Measurements from ENCODE around the gene POLN. TPM values are rescaled to one million over a fixed set of nuclear protein-coding genes. Genes with fewer than 3 reads are reported as not detected.

The POLN gene
- total RNA-seq, 1 donor from 2014 or later = 0.21 TPM

DNA sequence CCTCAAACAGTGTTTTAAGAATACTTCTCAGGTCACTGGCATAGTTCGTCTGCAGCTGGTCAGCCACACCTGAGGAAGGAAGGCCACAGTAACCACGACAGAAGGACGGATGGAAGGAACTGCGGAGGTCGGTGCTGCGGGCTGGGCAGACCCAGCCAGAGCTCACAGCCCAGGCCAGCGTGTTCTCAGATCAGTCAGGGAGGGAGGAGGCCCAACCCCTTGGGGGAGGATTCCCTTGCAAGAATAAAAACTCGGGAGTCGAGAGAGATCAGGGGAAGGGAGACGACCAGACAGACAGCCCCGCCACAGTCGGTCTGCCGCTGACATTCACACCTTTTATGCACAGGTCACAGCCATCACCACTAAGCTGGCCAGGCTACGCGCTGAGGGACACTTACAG is 31.3 kb upstream of the POLN start:
- DNase-seq (ENCODE audit: low spot score in 2 of 2) = no peak
- intact Hi-C loops (cut with DNase I) = no loop called here
- no peaks in the 10 kb centered on the region for H3K4me1 ChIP-seq

GRCh38 chr4:2272828-2273120 is 30.9 kb upstream of the POLN start:
- H3K27me3 ChIP-seq = no peaks in the 10 kb centered on the region
- H3K9me3 ChIP-seq = no peaks in the 10 kb centered on the region
- no peak for DNase-seq (ENCODE audit: low spot score in 2 of 2)
- H3K4me3 ChIP-seq = no peak overlapping the region
- H3K4me1 ChIP-seq = no peaks in the 10 kb centered on the region
- TF ChIP-seq, protein P1, sequence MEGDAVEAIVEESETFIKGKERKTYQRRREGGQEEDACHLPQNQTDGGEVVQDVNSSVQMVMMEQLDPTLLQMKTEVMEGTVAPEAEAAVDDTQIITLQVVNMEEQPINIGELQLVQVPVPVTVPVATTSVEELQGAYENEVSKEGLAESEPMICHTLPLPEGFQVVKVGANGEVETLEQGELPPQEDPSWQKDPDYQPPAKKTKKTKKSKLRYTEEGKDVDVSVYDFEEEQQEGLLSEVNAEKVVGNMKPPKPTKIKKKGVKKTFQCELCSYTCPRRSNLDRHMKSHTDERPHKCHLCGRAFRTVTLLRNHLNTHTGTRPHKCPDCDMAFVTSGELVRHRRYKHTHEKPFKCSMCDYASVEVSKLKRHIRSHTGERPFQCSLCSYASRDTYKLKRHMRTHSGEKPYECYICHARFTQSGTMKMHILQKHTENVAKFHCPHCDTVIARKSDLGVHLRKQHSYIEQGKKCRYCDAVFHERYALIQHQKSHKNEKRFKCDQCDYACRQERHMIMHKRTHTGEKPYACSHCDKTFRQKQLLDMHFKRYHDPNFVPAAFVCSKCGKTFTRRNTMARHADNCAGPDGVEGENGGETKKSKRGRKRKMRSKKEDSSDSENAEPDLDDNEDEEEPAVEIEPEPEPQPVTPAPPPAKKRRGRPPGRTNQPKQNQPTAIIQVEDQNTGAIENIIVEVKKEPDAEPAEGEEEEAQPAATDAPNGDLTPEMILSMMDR (IDR thresholded peaks at IDR 0.05) = no peak
- H3K27ac ChIP-seq = no peak overlapping the region
- H3K36me3 ChIP-seq = no peaks in the 10 kb centered on the region
- intact Hi-C loops (cut with DNase I) = no loop called here

More for the DNA sequence above, 31.3 kb upstream of the POLN start:
- Histone ChIP-seq H3K36me3 (no peaks in the 10 kb centered on the region), H3K4me3 (no peak overlapping the region), H3K27ac (no peak overlapping the region), H3K27me3 (no peaks in the 10 kb centered on the region), H3K9me3 (no peaks in the 10 kb centered on the region)
- TF ChIP-seq, protein P1 (IDR thresholded peaks at IDR 0.05) = no peak

GRCh38 chr4:2272026-2272827 is 30.3 kb upstream of the POLN start:
- intact Hi-C loops (cut with DNase I) = no loop called here
- Histone ChIP-seq H3K4me1 (no peaks in the 10 kb centered on the region), H3K36me3 (no peaks in the 10 kb centered on the region), H3K4me3 (no peak overlapping the region), H3K27me3 (no peaks in the 10 kb centered on the region), H3K9me3 (no peaks in the 10 kb centered on the region), H3K27ac (no peak overlapping the region)
- TF ChIP-seq, protein P1 (IDR thresholded peaks at IDR 0.05) = no peak
- DNase-seq (ENCODE audit: low spot score in 2 of 2) = no peak

DNA sequence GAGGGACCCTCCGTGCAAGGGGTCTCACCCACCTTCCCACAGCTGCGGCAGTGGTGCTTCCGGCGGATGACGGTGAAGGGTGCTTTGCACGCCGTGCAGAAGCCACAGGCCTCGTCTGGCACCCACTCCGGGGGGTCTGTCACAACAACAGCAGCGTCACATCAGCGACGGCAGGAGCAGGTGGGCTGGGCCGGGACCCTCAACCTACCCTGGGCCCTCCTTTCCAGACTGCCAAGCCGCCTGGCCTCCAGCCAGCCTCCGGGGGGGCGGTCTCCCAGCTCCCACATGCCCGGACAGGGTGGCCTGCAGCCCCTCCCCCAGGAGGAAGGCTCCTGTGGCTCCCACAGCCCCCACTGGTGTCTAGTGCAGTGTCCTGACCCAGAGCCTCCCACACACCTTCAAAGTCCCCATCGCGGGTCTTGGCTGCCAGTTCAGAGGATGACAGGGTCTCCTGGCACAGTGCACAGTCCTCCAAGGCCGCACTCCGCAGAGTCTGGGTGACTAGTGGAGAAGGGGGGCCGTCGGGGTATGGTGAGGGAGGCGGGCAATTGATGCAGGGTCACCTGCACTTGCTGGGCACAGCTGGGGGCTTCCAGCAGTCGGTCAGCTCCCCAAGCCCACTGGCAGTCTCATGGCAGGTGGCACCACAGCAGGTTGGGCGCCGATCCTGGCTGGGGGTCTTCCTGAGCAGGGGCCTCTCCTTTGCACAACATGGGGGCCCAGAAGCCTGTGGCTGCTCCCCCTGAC is 29.5 kb upstream of the POLN start:
- TF ChIP-seq, protein P1 (IDR thresholded peaks at IDR 0.05) = no peak
- Histone ChIP-seq H3K4me1 (peaks cover 0 to 3% of the 10 kb centered on the region in 2 donors), H3K9me3 (no peaks in the 10 kb centered on the region), H3K4me3 (no peak overlapping the region), H3K36me3 (no peaks in the 10 kb centered on the region), H3K27ac (no peak overlapping the region), H3K27me3 (no peaks in the 10 kb centered on the region)
- intact Hi-C loops (cut with DNase I) = no loop called here
- no peak for DNase-seq (ENCODE audit: low spot score in 2 of 2)

DNA sequence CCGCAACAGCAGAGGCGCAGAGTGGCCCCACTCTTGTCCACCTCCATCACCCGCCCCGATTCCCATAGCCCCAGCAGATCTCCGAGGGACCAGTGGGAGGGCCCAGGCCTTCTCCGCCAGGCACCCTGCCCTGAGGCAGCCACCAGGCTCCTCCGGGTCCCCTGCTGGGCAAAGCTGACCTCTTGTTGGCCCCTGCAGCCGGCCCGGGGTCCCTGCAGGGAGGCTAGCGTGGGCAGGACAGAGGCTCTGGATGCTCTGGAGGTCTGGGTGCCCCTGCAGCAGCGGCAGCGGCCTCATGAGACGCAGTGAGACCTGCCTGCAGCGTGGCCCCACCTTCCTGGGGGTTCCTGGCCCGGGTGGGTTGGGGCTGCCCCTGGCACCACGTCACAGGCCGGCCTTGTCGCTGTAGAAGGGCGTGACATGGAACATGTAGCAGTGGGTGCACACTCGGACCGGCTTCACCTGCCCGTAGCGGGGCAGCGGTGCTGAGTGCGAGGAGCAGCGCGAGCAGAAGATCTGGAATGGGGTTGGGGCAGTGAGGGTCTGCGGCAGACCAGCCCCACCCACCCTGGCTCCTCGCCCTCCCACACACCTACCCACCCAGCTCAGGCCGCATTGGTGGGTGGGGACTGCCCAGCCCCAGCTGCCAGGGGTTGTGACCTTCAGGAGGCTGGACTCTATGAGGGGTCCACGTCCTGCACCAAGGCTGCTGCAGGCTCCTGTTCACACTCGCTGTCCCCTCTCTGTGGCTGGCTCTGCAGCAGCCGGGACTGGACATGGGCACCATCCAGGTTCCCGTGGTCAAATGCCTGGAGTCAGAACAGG is 28.6 kb upstream of the POLN start:
- H3K27ac ChIP-seq = no peak overlapping the region
- no peaks in the 10 kb centered on the region for H3K36me3 ChIP-seq
- no peaks in the 10 kb centered on the region for H3K9me3 ChIP-seq
- H3K4me3 ChIP-seq = no peak overlapping the region
- peaks cover 7 to 10% of the 10 kb centered on the region in 2 donors for H3K4me1 ChIP-seq
- intact Hi-C loops (cut with DNase I) = no loop called here
- no peak for DNase-seq (ENCODE audit: low spot score in 2 of 2)
- H3K27me3 ChIP-seq = no peaks in the 10 kb centered on the region
- TF ChIP-seq, protein P1 (IDR thresholded peaks at IDR 0.05) = no peak

Data from ascending aorta (tissue), 2 donors.